K562 (cell line): ENCODE data around the gene FOLH1. TPM values are rescaled to one million over a fixed set of nuclear protein-coding genes. Genes with fewer than 3 reads are reported as not detected.
"Not testable (repeated sequence)": the region's sequence is repeated elsewhere in the genome, so short reads cannot be mapped to it uniquely, and the experiment has no call there.

Experiments
- ATAC-seq: fragments of 200-7000 bp; cut with Tn5 transposase; 3 replicates; pipeline ENCODE4 v1.9.1; 2020; ENCODE audit warnings: moderate library complexity
- BruUV-seq: library from RNA; stranded (reverse); fragments of 400-500 nt; replicated peaks from 2 replicates; lab custom pipeline; 2021; lab: Mats Ljungman, UMichigan
- CTCF ChIA-PET: fragments of 300-600 bp; formaldehyde crosslinking; extraction: SDS; loops from one replicate; lab custom pipeline; 2021; ENCODE audit warnings: low intra/inter-chr PET ratio; lab: Yijun Ruan, JAX
- POLR2A ChIA-PET: fragments of 300-600, 350-650 bp; sonication (Branson Sonifier 250); formaldehyde crosslinking; extraction: SDS; loops from one replicate; lab custom pipeline; 2021; ENCODE audit warnings: antibody characterized with exemption, inconsistent platforms; lab: Yijun Ruan, JAX
- DNase-seq, 4 experiments: peaks; one replicate each; pipeline versions ENCODE4 v3.0.0 to v3.0.0-alpha.2; 2011 to 2018; ENCODE audit warnings: low spot score in 3 of 4, mixed read lengths in 3 of 4; ENCODE audit errors: extremely low read depth in 1 of 4
- FAIRE-seq: peaks from 2 replicates; lab custom pipeline; 2011; peaks lifted over from hg19 to GRCh38; lab: Jason Lieb, UNC
- H2AFZ ChIP-seq: 2 replicates; pipeline ENCODE4 v1.6.0; 2011; ENCODE audit warnings: low read depth, low read length, control low read depth, inconsistent platforms
- H3K27ac ChIP-seq: fragments of 200-600 bp; 3 replicates; pipeline ENCODE4 v1.8.0; 2011; ENCODE audit warnings: low read depth, mild to moderate bottlenecking, control low read depth, inconsistent platforms, low read length, moderate library complexity, mixed read lengths; ENCODE audit errors: extremely low read depth
- H3K27me3 ChIP-seq, 2 experiments: fragments of 300-600 bp in 1 of 2; 2 replicates in 1 of 2; 3 replicates in 1 of 2; pipeline versions ENCODE4 v1.6.0 to v1.8.0; 2011; ENCODE audit warnings: inconsistent platforms in 2 of 2, low read length in 2 of 2, mild to moderate bottlenecking in 1 of 2, mixed read lengths in 1 of 2, moderate library complexity in 1 of 2; ENCODE audit not compliant: control insufficient read depth in 2 of 2, insufficient read depth in 2 of 2
- H3K36me3 ChIP-seq: fragments of 300-600 bp; 3 replicates; pipeline ENCODE4 v1.8.0; 2011; ENCODE audit warnings: mild to moderate bottlenecking, low read length, inconsistent platforms; ENCODE audit not compliant: control insufficient read depth, insufficient read depth
- H3K4me1 ChIP-seq, 2 experiments: fragments of 200-600 bp in 1 of 2; replicated peaks in 1 of 2; 2 replicates in 1 of 2; 3 replicates in 1 of 2; pipeline versions ENCODE4 v1.5.1 to v1.8.0; 2011; ENCODE audit warnings: inconsistent platforms in 2 of 2, low read length in 2 of 2, mild to moderate bottlenecking in 1 of 2, mixed read lengths in 1 of 2, moderate library complexity in 1 of 2; ENCODE audit not compliant: control insufficient read depth in 2 of 2, insufficient read depth in 2 of 2
- H3K4me2 ChIP-seq: 2 replicates; pipeline ENCODE4 v1.6.1; 2011; ENCODE audit warnings: low read length, control low read depth, inconsistent platforms, mixed read lengths; ENCODE audit not compliant: insufficient read depth
- H3K4me3 ChIP-seq: fragments of 200-600 bp; sonication (generic), shearing (Covaris generic); 2 replicates; pipeline ENCODE4 v1.5.1; 2016; ENCODE audit warnings: control low read depth, inconsistent platforms
- H3K79me2 ChIP-seq: fragments of 200-600 bp; 3 replicates; pipeline ENCODE4 v1.8.0; 2011; ENCODE audit warnings: low read length, inconsistent platforms; ENCODE audit not compliant: control insufficient read depth, insufficient read depth
- H3K9ac ChIP-seq, 2 experiments: 2 replicates each; pipeline versions ENCODE4 v1.6.0 to v1.6.1; 2011; ENCODE audit warnings: low read depth in 2 of 2, low read length in 2 of 2, control low read depth in 1 of 2, inconsistent platforms in 1 of 2, mild to moderate bottlenecking in 1 of 2, mixed read lengths in 1 of 2; ENCODE audit not compliant: insufficient read depth in 1 of 2
- H3K9me1 ChIP-seq: one replicate; pipeline ENCODE4 v1.6.0; 2011; ENCODE audit warnings: inconsistent platforms, mild to moderate bottlenecking, low read length, moderate library complexity; ENCODE audit not compliant: control insufficient read depth, insufficient read depth
- H3K9me3 ChIP-seq: replicated peaks from 2 replicates; pipeline ENCODE4 v1.5.1; 2011; ENCODE audit warnings: low read depth, low read length, inconsistent platforms; ENCODE audit not compliant: control insufficient read depth, insufficient read depth
- H4K20me1 ChIP-seq: replicated peaks from 2 replicates; pipeline ENCODE4 v1.6.1; 2011; ENCODE audit warnings: low read length, inconsistent platforms, mixed read lengths; ENCODE audit not compliant: control insufficient read depth, insufficient read depth
- E4F1 ChIP-seq: fragments of 250-450 bp; sonication (Bioruptor Pico); IDR thresholded peaks from 2 replicates; pipeline ENCODE4 v1.5.0; 2021; ENCODE audit warnings: mild to moderate bottlenecking, borderline replicate concordance
- ETV5 ChIP-seq: sonication (generic); formaldehyde crosslinking; IDR thresholded peaks from 2 replicates; pipeline ENCODE4 v1.4.0; 2020; ENCODE audit warnings: low read depth, mild to moderate bottlenecking, missing genetic modification reagents
- MAFG ChIP-seq: fragments of 450-650 bp; conservative IDR thresholded peaks from 2 replicates; pipeline ENCODE4 v1.6.1; 2016; ENCODE audit warnings: missing genetic modification characterization, missing compliant biosample characterization
- RNF219 ChIP-seq: fragments of 250-450 bp; sonication (Bioruptor Pico); IDR thresholded peaks from 2 replicates; pipeline ENCODE4 v1.5.0; 2022; ENCODE audit warnings: mild to moderate bottlenecking
- ZBTB26 ChIP-seq: fragments of 450-650 bp; formaldehyde crosslinking; IDR thresholded peaks from 2 replicates; pipeline ENCODE4 v1.4.0; 2022; ENCODE audit warnings: missing genetic modification characterization
- ZNF253 ChIP-seq: fragments of 250-450 bp; sonication (Bioruptor Pico); conservative IDR thresholded peaks from 2 replicates; pipeline ENCODE4 v1.6.1; 2021; ENCODE audit warnings: mild to moderate bottlenecking
- WGBS: fragments of 100-300 bp; shearing (Covaris generic); methylation state at CpG from one replicate; pipeline ENCODE4 v1.1.6; 2016; ENCODE audit warnings: low coverage, mixed read lengths; ENCODE audit not compliant: insufficient coverage; ENCODE audit errors: missing lambda C conversion rate; 5-methylcytosine and 5-hydroxymethylcytosine counted together
- in situ Hi-C: fragments of 300-500 bp; cut with MboI; formaldehyde crosslinking; loops from 4 replicates; pipeline ENCODE4 v1.15.0; 2018; ENCODE audit warnings: inconsistent platforms, mixed read lengths
- intact Hi-C: fragments of 100-400 bp; cut with micrococcal nuclease; formaldehyde crosslinking; loops from 2 replicates; pipeline ENCODE4 v1.14.2; 2022
- polyA plus RNA-seq, 8 experiments: library from polyadenylated mRNA; depleted of rRNA in 4 of 8; stranded (reverse) in 5 of 8; unstranded in 3 of 8; fragments of >200 nt; fragmentation: Nextera tagmentation in 2 of 8; fragmentation: Illumina TruSeq in 1 of 8; extraction: Ambion mirVana in 2 of 8; extraction: Trizol in 1 of 8; gene quantifications; 2 replicates each; pipeline versions ENCODE4 v1.2.1 to v1.2.3, GENCODE V29; 2011 to 2014; ENCODE audit warnings: inconsistent platforms in 1 of 8, missing spikeins in 1 of 8
- total RNA-seq, 7 experiments: library from RNA; depleted of rRNA in 6 of 7; stranded (reverse); fragments of >200 nt in 6 of 7; fragmentation: Illumina TruSeq in 2 of 7; extraction: Trizol in 2 of 7; gene quantifications; 2 replicates each; pipeline versions ENCODE4 v1.2.1 to v1.2.3, GENCODE V29; 2011 to 2021; ENCODE audit warnings: low replicate concordance in 1 of 7

The FOLH1 gene
- total and polyA plus RNA-seq, 9 of the 15 experiments (the other 6 are each of a cell fraction or from before 2014, with no cell fraction given) = not detected

DNA sequence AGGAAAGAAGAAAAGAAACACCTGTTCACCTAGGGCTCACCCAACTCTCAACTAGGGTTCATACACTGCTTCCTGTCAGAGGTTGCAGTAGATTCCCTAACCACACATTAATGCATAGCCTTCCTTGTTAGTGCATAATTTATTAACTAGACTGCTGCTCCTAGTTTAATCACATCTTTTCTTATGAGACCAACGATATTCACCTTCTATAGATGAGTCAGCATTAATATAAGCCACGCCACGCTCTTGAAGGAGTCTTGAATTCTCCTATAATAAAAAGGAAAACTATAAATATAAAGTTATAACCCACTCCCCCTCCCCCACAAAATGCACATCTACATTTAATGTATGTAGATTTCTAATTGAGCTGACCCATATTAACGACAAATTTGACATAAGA, 39.4 kb downstream of the FOLH1 start:
- H3K79me2 ChIP-seq, H3K36me3 ChIP-seq, H3K9ac ChIP-seq, H4K20me1 ChIP-seq, BruUV-seq, H3K4me2 ChIP-seq, H3K9me1 ChIP-seq, ATAC-seq, FAIRE-seq, H2AFZ ChIP-seq, H3K27me3 ChIP-seq, intact Hi-C loops, CTCF ChIA-PET, in situ Hi-C loops, DNase-seq, H3K9me3 ChIP-seq, H3K4me1 ChIP-seq, H3K4me3 ChIP-seq, POLR2A ChIA-PET, H3K27ac ChIP-seq: not testable (repeated sequence)
- TF ChIP-seq MAFG = 0 out of 2 replicates have a peak, but pooled peaks have one; percentile 7
- WGBS = 0% methylated on average over 4 of the region's 4 CpGs

GRCh38 chr11:49151211-49151610, 57.2 kb downstream of the FOLH1 start:
- ATAC-seq (no peak), DNase-seq (no peak), FAIRE-seq (no peak)
- Histone ChIP-seq H3K27ac (no peak overlapping the region), H3K4me2 (no peak overlapping the region), H3K9me1 (no peaks in the 10 kb centered on the region), H3K79me2 (no peaks in the 10 kb centered on the region), H2AFZ (no peak overlapping the region), H3K4me3 (no peak overlapping the region), H4K20me1 (no peaks in the 10 kb centered on the region), H3K4me1 (no peaks in the 10 kb centered on the region), H3K27me3 (no peaks in the 10 kb centered on the region), H3K9me3 (no peaks in the 10 kb centered on the region), H3K36me3 (no peaks in the 10 kb centered on the region), H3K9ac (no peak overlapping the region)
- ChIA-PET CTCF (no interaction called here), POLR2A (no interaction called here)
- in situ Hi-C loops = no loop called here
- BruUV-seq = no TSS peak
- intact Hi-C loops = no loop called here
- 3% methylated on average over 12 of the region's 12 CpGs for WGBS
- TF ChIP-seq ZBTB26 (CRISPR knock-in tag) (no peak), ZNF253 (CRISPR knock-in tag) (no peak), RNF219 (CRISPR knock-in tag) (no peak), E4F1 (no peak), ETV5 (CRISPR knock-in tag) (no peak)
